Measurements from ENCODE around the gene CHRDL1. TPM values are rescaled to one million over a fixed set of nuclear protein-coding genes. Genes with fewer than 3 reads are reported as not detected.

Gene CHRDL1
- total and polyA plus RNA-seq, 7 experiments from 2014 or later: 0.16 TPM; not detected in 6

- Mint-ChIP-seq H3K4me3 (no peak overlapping the region), H3K9me3 (peaks cover 0 to 16% (median 6%) of the 10 kb centered on the region in 11 donors), H3K4me1 (no peaks in the 10 kb centered on the region), H3K27me3 (no peaks in the 10 kb centered on the region), H3K27ac (no peak overlapping the region), H3K36me3 (no peaks in the 10 kb centered on the region)
- no peak overlapping the region for H3K27ac ChIP-seq (ENCODE audit: low read depth, low read length)
- H3K4me1 ChIP-seq (ENCODE audit: control insufficient read depth in 2 of 2, insufficient read depth in 2 of 2, low read length in 2 of 2): no peaks in the 10 kb centered on the region
- DNase-seq (no peak), ATAC-seq (no peak)
- ChIA-PET POLR2A (no interaction called here), CTCF (no interaction called here)
- H3K9me3 ChIP-seq (ENCODE audit: control insufficient read depth in 2 of 3, low read length in 3 of 3): no peaks in the 10 kb centered on the region
- H3K36me3 ChIP-seq (ENCODE audit: control insufficient read depth in 2 of 3, insufficient read depth in 3 of 3, low read length in 3 of 3): no peaks in the 10 kb centered on the region
- H3K27me3 ChIP-seq (ENCODE audit: control insufficient read depth in 2 of 2, insufficient read depth in 2 of 2, low read length in 2 of 2): no peaks in the 10 kb centered on the region
- intact Hi-C loops (cut with micrococcal nuclease): no loop called here
- H3K4me3 ChIP-seq (ENCODE audit: low read length): no peak overlapping the region
These were observed 35.8 kb downstream of the CHRDL1 start for GRCh38 chrX:110759785-110760184.

GRCh38 chrX:110758781-110759422, 36.7 kb downstream of the CHRDL1 start:
- POLR2A ChIA-PET: no interaction called here
- H3K27ac ChIP-seq (ENCODE audit: low read depth, low read length): no peak overlapping the region
- CTCF ChIA-PET: no interaction called here
- H3K9me3 ChIP-seq (ENCODE audit: control insufficient read depth in 2 of 3, low read length in 3 of 3): no peaks in the 10 kb centered on the region
- DNase-seq (no peak), ATAC-seq (no peak)
- no peaks in the 10 kb centered on the region for H3K27me3 Mint-ChIP-seq
- H3K36me3 ChIP-seq (ENCODE audit: control insufficient read depth in 2 of 3, insufficient read depth in 3 of 3, low read length in 3 of 3): no peaks in the 10 kb centered on the region
- no peaks in the 10 kb centered on the region for H3K36me3 Mint-ChIP-seq
- no peak overlapping the region for H3K27ac Mint-ChIP-seq
- intact Hi-C loops (cut with micrococcal nuclease): no loop called here
- H3K27me3 ChIP-seq (ENCODE audit: control insufficient read depth in 2 of 2, insufficient read depth in 2 of 2, low read length in 2 of 2): no peaks in the 10 kb centered on the region
- peaks cover 0 to 9% (median 4%) of the 10 kb centered on the region in 11 donors for H3K9me3 Mint-ChIP-seq
- H3K4me3 Mint-ChIP-seq: no peak overlapping the region
- no peaks in the 10 kb centered on the region for H3K4me1 Mint-ChIP-seq
- H3K4me1 ChIP-seq (ENCODE audit: control insufficient read depth in 2 of 2, insufficient read depth in 2 of 2, low read length in 2 of 2): no peaks in the 10 kb centered on the region
- no peak overlapping the region for H3K4me3 ChIP-seq (ENCODE audit: low read length)

- ATAC-seq (no peak), DNase-seq (no peak)
- H3K4me3 ChIP-seq (ENCODE audit: low read length): no peak overlapping the region
- intact Hi-C loops (cut with micrococcal nuclease): no loop called here
- ChIA-PET POLR2A (no interaction called here), CTCF (no interaction called here)
- no peaks in the 10 kb centered on the region for H3K27me3 ChIP-seq (ENCODE audit: control insufficient read depth in 2 of 2, insufficient read depth in 2 of 2, low read length in 2 of 2)
- H3K9me3 Mint-ChIP-seq: peaks cover 0 to 6% (median 3%) of the 10 kb centered on the region in 11 donors
- H3K27ac ChIP-seq (ENCODE audit: low read depth, low read length): no peak overlapping the region
- H3K36me3 ChIP-seq (ENCODE audit: control insufficient read depth in 2 of 3, insufficient read depth in 3 of 3, low read length in 3 of 3): no peaks in the 10 kb centered on the region
- H3K4me1 Mint-ChIP-seq: no peaks in the 10 kb centered on the region
- H3K27me3 Mint-ChIP-seq: no peaks in the 10 kb centered on the region
- no peak overlapping the region for H3K4me3 Mint-ChIP-seq
- no peak overlapping the region for H3K27ac Mint-ChIP-seq
- no peaks in the 10 kb centered on the region for H3K4me1 ChIP-seq (ENCODE audit: control insufficient read depth in 2 of 2, insufficient read depth in 2 of 2, low read length in 2 of 2)
- H3K9me3 ChIP-seq (ENCODE audit: control insufficient read depth in 2 of 3, low read length in 3 of 3): no peaks in the 10 kb centered on the region
- no peaks in the 10 kb centered on the region for H3K36me3 Mint-ChIP-seq
These were observed 40.0 kb downstream of the CHRDL1 start for GRCh38 chrX:110755611-110756010.

- Histone ChIP-seq H3K9me3 (ENCODE audit: control insufficient read depth in 2 of 3, low read length in 3 of 3) (no peaks in the 10 kb centered on the region), H3K4me1 (ENCODE audit: control insufficient read depth in 2 of 2, insufficient read depth in 2 of 2, low read length in 2 of 2) (no peaks in the 10 kb centered on the region), H3K4me3 (ENCODE audit: low read length) (no peak overlapping the region), H3K27me3 (ENCODE audit: control insufficient read depth in 2 of 2, insufficient read depth in 2 of 2, low read length in 2 of 2) (no peaks in the 10 kb centered on the region), H3K36me3 (ENCODE audit: control insufficient read depth in 2 of 3, insufficient read depth in 3 of 3, low read length in 3 of 3) (no peaks in the 10 kb centered on the region), H3K27ac (ENCODE audit: low read depth, low read length) (no peak overlapping the region)
- H3K27me3 Mint-ChIP-seq: no peaks in the 10 kb centered on the region
- no peaks in the 10 kb centered on the region for H3K4me1 Mint-ChIP-seq
- ATAC-seq (no peak), DNase-seq (no peak)
- ChIA-PET POLR2A (no interaction called here), CTCF (no interaction called here)
- no peak overlapping the region for H3K4me3 Mint-ChIP-seq
- no peak overlapping the region for H3K27ac Mint-ChIP-seq
- intact Hi-C loops (cut with micrococcal nuclease): no loop called here
- H3K36me3 Mint-ChIP-seq: no peaks in the 10 kb centered on the region
- peaks cover 0 to 6% (median 3%) of the 10 kb centered on the region in 11 donors for H3K9me3 Mint-ChIP-seq
These were observed 40.6 kb downstream of the CHRDL1 start for GRCh38 chrX:110755061-110755460.

- ATAC-seq: no peak
- DNase-seq: no peak
- H3K9me3 Mint-ChIP-seq: no peaks in the 10 kb centered on the region
- Histone ChIP-seq H3K4me3 (ENCODE audit: low read length) (no peak overlapping the region), H3K9me3 (ENCODE audit: control insufficient read depth in 2 of 3, low read length in 3 of 3) (no peaks in the 10 kb centered on the region), H3K27me3 (ENCODE audit: control insufficient read depth in 2 of 2, insufficient read depth in 2 of 2, low read length in 2 of 2) (no peaks in the 10 kb centered on the region), H3K36me3 (ENCODE audit: control insufficient read depth in 2 of 3, insufficient read depth in 3 of 3, low read length in 3 of 3) (no peaks in the 10 kb centered on the region), H3K27ac (ENCODE audit: low read depth, low read length) (no peak overlapping the region), H3K4me1 (ENCODE audit: control insufficient read depth in 2 of 2, insufficient read depth in 2 of 2, low read length in 2 of 2) (no peaks in the 10 kb centered on the region)
- CTCF ChIA-PET: no interaction called here
- POLR2A ChIA-PET: no interaction called here
- H3K4me1 Mint-ChIP-seq: no peaks in the 10 kb centered on the region
- no peak overlapping the region for H3K27ac Mint-ChIP-seq
- no peak overlapping the region for H3K4me3 Mint-ChIP-seq
- no peaks in the 10 kb centered on the region for H3K36me3 Mint-ChIP-seq
- no peaks in the 10 kb centered on the region for H3K27me3 Mint-ChIP-seq
- intact Hi-C loops (cut with micrococcal nuclease): no loop called here
These were observed 45.0 kb downstream of the CHRDL1 start for GRCh38 chrX:110750526-110751189.

GRCh38 chrX:110748256-110748806, 47.3 kb downstream of the CHRDL1 start:
- Mint-ChIP-seq H3K36me3 (no peaks in the 10 kb centered on the region), H3K27ac (no peak overlapping the region), H3K4me3 (no peak overlapping the region), H3K9me3 (no peaks in the 10 kb centered on the region), H3K27me3 (peaks cover 0 to 4% (median 3%) of the 10 kb centered on the region in 5 donors), H3K4me1 (no peaks in the 10 kb centered on the region)
- H3K9me3 ChIP-seq (ENCODE audit: control insufficient read depth in 2 of 3, low read length in 3 of 3): no peaks in the 10 kb centered on the region
- no peaks in the 10 kb centered on the region for H3K4me1 ChIP-seq (ENCODE audit: control insufficient read depth in 2 of 2, insufficient read depth in 2 of 2, low read length in 2 of 2)
- no peak for ATAC-seq
- intact Hi-C loops (cut with micrococcal nuclease): no loop called here
- no peak overlapping the region for H3K4me3 ChIP-seq (ENCODE audit: low read length)
- POLR2A ChIA-PET: no interaction called here
- no peaks in the 10 kb centered on the region for H3K27me3 ChIP-seq (ENCODE audit: control insufficient read depth in 2 of 2, insufficient read depth in 2 of 2, low read length in 2 of 2)
- H3K27ac ChIP-seq (ENCODE audit: low read depth, low read length): no peak overlapping the region
- no peaks in the 10 kb centered on the region for H3K36me3 ChIP-seq (ENCODE audit: control insufficient read depth in 2 of 3, insufficient read depth in 3 of 3, low read length in 3 of 3)
- CTCF ChIA-PET: no interaction called here
- DNase-seq: no peak

GRCh38 chrX:110746014-110746413, 49.6 kb downstream of the CHRDL1 start:
- no peak overlapping the region for H3K27ac ChIP-seq (ENCODE audit: low read depth, low read length)
- intact Hi-C loops (cut with micrococcal nuclease): no loop called here
- CTCF ChIA-PET: no interaction called here
- no peaks in the 10 kb centered on the region for H3K36me3 Mint-ChIP-seq
- H3K27me3 ChIP-seq (ENCODE audit: control insufficient read depth in 2 of 2, insufficient read depth in 2 of 2, low read length in 2 of 2): no peaks in the 10 kb centered on the region
- H3K4me1 Mint-ChIP-seq: no peaks in the 10 kb centered on the region
- ATAC-seq (no peak), DNase-seq (no peak)
- no peak overlapping the region for H3K4me3 ChIP-seq (ENCODE audit: low read length)
- peaks cover 0 to 4% (median 4%) of the 10 kb centered on the region in 5 donors for H3K27me3 Mint-ChIP-seq
- no peaks in the 10 kb centered on the region for H3K9me3 Mint-ChIP-seq
- POLR2A ChIA-PET: no interaction called here
- peak overlapping the region in 1 of 9 donors; percentile 42 for H3K27ac Mint-ChIP-seq
- no peaks in the 10 kb centered on the region for H3K4me1 ChIP-seq (ENCODE audit: control insufficient read depth in 2 of 2, insufficient read depth in 2 of 2, low read length in 2 of 2)
- no peak overlapping the region for H3K4me3 Mint-ChIP-seq
- H3K9me3 ChIP-seq (ENCODE audit: control insufficient read depth in 2 of 3, low read length in 3 of 3): no peaks in the 10 kb centered on the region
- H3K36me3 ChIP-seq (ENCODE audit: control insufficient read depth in 2 of 3, insufficient read depth in 3 of 3, low read length in 3 of 3): no peaks in the 10 kb centered on the region
